HFFc6 (cell line): ENCODE results near the gene PARD3. TPM values are rescaled to one million over a fixed set of nuclear protein-coding genes. Genes with fewer than 3 reads are reported as not detected.

ENCODE experiments used
- DNase-seq: peaks from one replicate; pipeline ENCODE4 v3.0.0-alpha.2; 2018
- H3K27ac Mint-ChIP-seq: 2 replicates; pipeline ENCODE4 v1.8.0; 2020; ENCODE audit warnings: mild to moderate bottlenecking, mixed read lengths
- H3K27me3 Mint-ChIP-seq: 2 replicates; pipeline ENCODE4 v1.8.0; 2021; ENCODE audit warnings: mild to moderate bottlenecking, moderate library complexity, mixed read lengths; ENCODE audit not compliant: insufficient read depth
- H3K36me3 Mint-ChIP-seq: 2 replicates; pipeline ENCODE4 v1.8.0; 2021; ENCODE audit warnings: low read depth, mixed read lengths
- H3K4me1 Mint-ChIP-seq: 2 replicates; pipeline ENCODE4 v1.8.0; 2020; ENCODE audit warnings: low read depth, mixed read lengths
- H3K4me3 Mint-ChIP-seq: 2 replicates; pipeline ENCODE4 v1.8.0; 2020; ENCODE audit warnings: mild to moderate bottlenecking, moderate library complexity, mixed read lengths
- H3K9me3 Mint-ChIP-seq: 2 replicates; pipeline ENCODE4 v1.8.0; 2020; ENCODE audit warnings: mild to moderate bottlenecking, mixed read lengths
- CTCF ChIP-seq: fragments of 200-600 bp; sonication (generic); IDR thresholded peaks from 2 replicates; pipeline ENCODE4 v1.5.0; 2021; ENCODE audit warnings: antibody characterized with exemption, mild to moderate bottlenecking
- total RNA-seq, 6 experiments: library from RNA; stranded (reverse); fragmentation: NEBNext Ultra II Directional; extraction: Animal tissue kit (Norgen Biotek cat#: 25700); gene quantifications; 2 replicates in 1 of 6; 3 replicates in 5 of 6; pipeline ENCODE4 v1.2.3, GENCODE V29; 2021

The PARD3 gene
- total RNA-seq, 6 experiments from 2014 or later = 19.9 to 24.3 (median 23.1) TPM

- H3K27me3 Mint-ChIP-seq = no peaks in the 10 kb centered on the region
- H3K4me1 Mint-ChIP-seq = peaks cover 5% of the 10 kb centered on the region
- no peak overlapping the region for H3K4me3 Mint-ChIP-seq
- no peaks in the 10 kb centered on the region for H3K9me3 Mint-ChIP-seq
- no peak overlapping the region for H3K27ac Mint-ChIP-seq
- no peak for TF ChIP-seq CTCF
- no peak for DNase-seq
- no peaks in the 10 kb centered on the region for H3K36me3 Mint-ChIP-seq
Measured at GRCh38 chr10:34682580-34682979, 132.5 kb downstream of the PARD3 start.

- DNase-seq = no peak
- no peak for TF ChIP-seq CTCF
- no peaks in the 10 kb centered on the region for H3K36me3 Mint-ChIP-seq
- H3K9me3 Mint-ChIP-seq = no peaks in the 10 kb centered on the region
- H3K4me1 Mint-ChIP-seq = no peaks in the 10 kb centered on the region; the same call in 1 of the 2 replicates
- no peak overlapping the region for H3K4me3 Mint-ChIP-seq
- no peaks in the 10 kb centered on the region for H3K27me3 Mint-ChIP-seq
- no peak overlapping the region for H3K27ac Mint-ChIP-seq
Measured at GRCh38 chr10:34681933-34682332, 133.2 kb downstream of the PARD3 start.

GRCh38 chr10:34679177-34679576, 135.9 kb downstream of the PARD3 start:
- Mint-ChIP-seq H3K36me3 (no peaks in the 10 kb centered on the region), H3K4me1 (no peaks in the 10 kb centered on the region; the same call in 1 of the 2 replicates), H3K27ac (no peak overlapping the region), H3K4me3 (no peak overlapping the region), H3K27me3 (no peaks in the 10 kb centered on the region), H3K9me3 (no peaks in the 10 kb centered on the region)
- TF ChIP-seq CTCF = no peak
- no peak for DNase-seq

GRCh38 chr10:34677591-34677990, 137.5 kb downstream of the PARD3 start:
- Mint-ChIP-seq H3K4me1 (no peaks in the 10 kb centered on the region), H3K27ac (no peak overlapping the region), H3K9me3 (no peaks in the 10 kb centered on the region), H3K27me3 (no peaks in the 10 kb centered on the region), H3K4me3 (no peak overlapping the region), H3K36me3 (no peaks in the 10 kb centered on the region)
- DNase-seq = no peak
- TF ChIP-seq CTCF = peak; percentile 16; the same call in 1 of the 2 replicates

GRCh38 chr10:34677132-34677531, 138.0 kb downstream of the PARD3 start:
- Mint-ChIP-seq H3K36me3 (no peaks in the 10 kb centered on the region), H3K9me3 (no peaks in the 10 kb centered on the region), H3K4me3 (no peak overlapping the region), H3K4me1 (no peaks in the 10 kb centered on the region), H3K27ac (no peak overlapping the region), H3K27me3 (no peaks in the 10 kb centered on the region)
- no peak for DNase-seq
- no peak for TF ChIP-seq CTCF

- no peaks in the 10 kb centered on the region for H3K9me3 Mint-ChIP-seq
- no peaks in the 10 kb centered on the region for H3K4me1 Mint-ChIP-seq
- no peak overlapping the region for H3K4me3 Mint-ChIP-seq
- no peaks in the 10 kb centered on the region; the same call in 1 of the 2 replicates for H3K27me3 Mint-ChIP-seq
- H3K27ac Mint-ChIP-seq = no peak overlapping the region
- no peak for TF ChIP-seq CTCF
- H3K36me3 Mint-ChIP-seq = no peaks in the 10 kb centered on the region
- no peak for DNase-seq
Measured at GRCh38 chr10:34674176-34674575, 140.9 kb downstream of the PARD3 start.
